Sigmoid colon (tissue), 4 donors: ENCODE results near the gene BHMT2.

Experiments
- CTCF ChIP-seq, 4 experiments: fragments of 450-650 bp in 3 of 4; fragments of 200-600 bp in 1 of 4; IDR thresholded peaks; one replicate each; pipeline ENCODE4 v1.5.1; 2016 to 2019; ENCODE audit warnings: antibody characterized with exemption in 4 of 4, mild to moderate bottlenecking in 3 of 4, moderate library complexity in 2 of 4
- POLR2AphosphoS5 ChIP-seq, 4 donors: sonication (generic); formaldehyde crosslinking; IDR thresholded peaks; one replicate each; pipeline ENCODE4 v1.6.1; 2017; ENCODE audit warnings: antibody characterized with exemption in 4 of 4

GRCh38 chr5:79050498-79050897, 19.1 kb upstream of the BHMT2 start:
- TF ChIP-seq CTCF (IDR thresholded peaks at IDR 0.05) (no peak), POLR2AphosphoS5 (IDR thresholded peaks at IDR 0.05) (no peak)
